Measurements from ENCODE around the gene SLC39A6.
"Not testable (repeated sequence)": the region's sequence is repeated elsewhere in the genome, so short reads cannot be mapped to it uniquely, and the experiment has no call there.

The SLC39A6 gene

GRCh38 chr18:36096955-36097354, 32.2 kb downstream of the SLC39A6 start:
- DNase-seq (ENCODE audit: low read depth) = no peak

DNA sequence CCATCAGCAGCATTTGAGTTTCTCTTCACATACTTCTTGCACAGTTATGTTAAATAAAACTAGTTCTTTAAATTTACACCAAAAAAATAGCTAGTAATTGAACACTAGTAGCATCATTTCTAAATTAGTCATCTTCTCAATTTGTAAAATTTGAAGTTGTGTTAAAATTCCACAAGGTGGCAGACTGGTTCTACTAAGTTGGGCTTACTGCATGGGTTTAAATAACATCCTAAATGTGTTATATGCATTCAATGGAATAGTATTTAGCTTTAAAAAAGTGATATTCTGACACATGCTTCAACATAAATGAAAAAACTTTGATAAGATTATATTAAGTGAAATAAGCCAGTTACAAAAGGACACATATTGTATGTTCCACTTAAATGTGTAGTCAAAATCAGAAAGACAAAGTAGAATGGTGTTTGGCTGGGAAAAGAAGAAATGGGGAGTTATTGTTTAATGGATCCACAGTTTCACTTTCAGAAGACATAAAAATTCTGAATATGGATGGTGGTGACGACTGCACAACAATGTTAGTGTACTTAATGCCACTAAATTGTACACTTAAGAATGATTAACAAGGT, 33.1 kb downstream of the SLC39A6 start:
- DNase-seq (ENCODE audit: low read depth) = no peak

- DNase-seq (ENCODE audit: low read depth) = no peak
These were observed 34.7 kb downstream of the SLC39A6 start for GRCh38 chr18:36094431-36094830.

DNA sequence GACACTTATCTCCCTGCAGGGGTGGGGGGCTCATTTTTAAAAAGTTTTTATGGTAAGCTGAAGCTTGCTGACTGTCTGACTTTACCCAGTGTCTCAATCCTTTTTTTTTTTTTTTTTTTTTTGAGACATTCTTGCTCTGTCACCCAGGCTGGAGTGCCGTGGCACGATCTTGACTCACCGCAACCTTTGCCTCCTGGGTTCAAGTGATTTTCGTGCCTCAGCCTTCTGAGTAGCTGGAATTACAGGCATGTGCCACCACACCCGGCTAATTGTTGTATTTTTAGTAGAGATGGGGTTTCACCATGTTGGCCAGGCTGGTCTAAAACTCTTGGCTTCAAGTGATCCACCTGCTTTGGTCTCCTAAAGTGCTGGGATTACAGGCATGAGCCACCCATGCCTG, 37.0 kb downstream of the SLC39A6 start:
- not testable (repeated sequence) for DNase-seq (ENCODE audit: low read depth)

GRCh38 chr18:36089001-36089400, 40.1 kb downstream of the SLC39A6 start:
- DNase-seq (ENCODE audit: low read depth) = no peak

- DNase-seq (ENCODE audit: low read depth) = no peak
These were observed 40.9 kb downstream of the SLC39A6 start for GRCh38 chr18:36088256-36088655.

DNA sequence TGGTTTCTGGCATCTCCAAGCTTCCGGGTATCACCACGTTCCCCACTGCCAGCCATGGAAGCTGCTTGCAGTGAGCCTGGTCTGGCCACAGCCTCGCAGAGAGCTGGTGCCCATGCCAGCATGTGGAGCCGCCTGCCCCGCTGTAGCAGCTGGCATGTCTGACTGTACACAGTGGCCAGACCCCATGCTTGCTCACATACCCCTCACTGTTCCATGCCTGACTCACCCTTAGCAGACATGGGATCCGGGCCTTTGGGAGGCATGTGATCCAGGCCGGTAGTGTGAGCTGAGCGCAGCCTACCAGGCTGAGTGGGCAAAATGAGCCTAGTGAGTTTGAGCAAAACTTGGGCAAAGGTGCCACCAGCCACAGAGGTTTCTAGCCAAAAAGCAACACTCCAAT, 43.0 kb downstream of the SLC39A6 start:
- no peak for DNase-seq (ENCODE audit: low read depth)

DNA sequence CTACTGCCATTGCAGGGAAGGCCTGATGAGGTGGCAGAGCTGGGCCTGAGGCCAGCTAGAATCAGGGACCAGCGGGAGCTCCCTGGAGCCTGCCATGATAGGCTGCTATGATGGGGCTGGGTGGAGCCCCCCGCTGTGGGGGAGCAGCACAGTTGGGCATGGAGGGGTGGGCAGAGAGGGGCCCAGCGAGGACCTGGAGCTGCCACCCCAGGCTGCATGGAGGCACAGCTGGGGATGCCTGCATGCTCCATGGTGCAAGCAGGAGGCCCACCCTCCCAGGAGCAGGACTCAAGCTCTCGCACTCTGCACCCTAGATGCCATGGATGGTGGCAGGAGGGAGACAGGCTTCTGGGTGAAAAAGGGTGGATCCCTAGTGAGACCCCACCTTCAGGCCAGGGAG, 43.9 kb downstream of the SLC39A6 start:
- no peak for DNase-seq (ENCODE audit: low read depth)

GRCh38 chr18:36083729-36084128, 45.4 kb downstream of the SLC39A6 start:
- DNase-seq (ENCODE audit: low read depth) = no peak

- not testable (repeated sequence) for DNase-seq (ENCODE audit: low read depth)
These were observed 48.0 kb downstream of the SLC39A6 start for GRCh38 chr18:36081118-36081517.

GRCh38 chr18:36078751-36079529, 50.2 kb downstream of the SLC39A6 start:
- DNase-seq (ENCODE audit: low read depth) = no peak

DNA sequence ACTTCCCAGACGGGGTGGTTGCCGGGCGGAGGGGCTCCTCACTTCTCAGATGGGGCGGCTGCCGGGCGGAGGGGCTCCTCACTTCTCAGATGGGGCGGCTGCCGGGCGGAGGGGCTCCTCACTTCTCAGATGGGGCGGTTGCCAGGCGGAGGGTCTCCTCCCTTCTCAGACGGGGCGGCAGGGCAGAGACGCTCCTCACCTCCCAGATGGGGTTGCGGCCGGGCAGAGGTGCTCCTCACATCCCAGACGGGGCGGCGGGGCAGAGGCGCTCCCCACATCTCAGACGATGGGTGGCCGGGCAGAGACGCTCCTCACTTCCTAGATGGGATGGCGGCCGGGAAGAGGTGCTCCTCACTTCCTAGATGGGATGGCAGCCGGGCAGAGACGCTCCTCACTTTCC, 51.4 kb downstream of the SLC39A6 start:
- DNase-seq (ENCODE audit: low read depth) = not testable (repeated sequence)

GRCh38 chr18:36075862-36076587, 53.1 kb downstream of the SLC39A6 start:
- DNase-seq (ENCODE audit: low read depth) = no peak

GRCh38 chr18:36074435-36074834, 54.7 kb downstream of the SLC39A6 start:
- no peak for DNase-seq (ENCODE audit: low read depth)

- no peak for DNase-seq (ENCODE audit: low read depth)
These were observed 55.5 kb downstream of the SLC39A6 start for GRCh38 chr18:36073676-36074075.

DNA sequence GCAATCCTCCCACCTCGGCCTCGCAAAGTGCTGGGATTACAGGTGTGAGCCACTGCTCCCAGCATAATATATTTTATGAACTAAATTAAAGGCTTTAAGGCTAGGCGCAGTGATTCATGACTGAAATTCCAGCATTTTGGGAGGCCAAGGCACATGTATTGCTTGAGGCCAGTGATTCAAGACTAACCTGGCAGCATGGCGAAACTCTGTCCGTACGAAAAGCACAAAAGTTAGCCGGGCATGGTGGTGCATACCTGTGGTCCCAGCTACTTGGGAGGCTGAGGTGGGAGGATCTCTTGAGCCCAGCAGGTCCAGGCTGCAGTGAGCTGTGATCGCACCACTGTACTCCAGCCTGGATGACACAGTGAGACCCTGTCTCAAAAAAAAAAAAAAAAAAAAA, 56.7 kb downstream of the SLC39A6 start:
- DNase-seq (ENCODE audit: low read depth) = not testable (repeated sequence)

- DNase-seq (ENCODE audit: low read depth) = peak; percentile 97
These were observed 61.8 kb downstream of the SLC39A6 start, which contains the start of gene RPRD1A for GRCh38 chr18:36067055-36067957. Gene RPRD1A, minus strand, starts transcription at chr18:36067559. Its CDS starts 155 bp downstream, at chr18:36067404.

DNA sequence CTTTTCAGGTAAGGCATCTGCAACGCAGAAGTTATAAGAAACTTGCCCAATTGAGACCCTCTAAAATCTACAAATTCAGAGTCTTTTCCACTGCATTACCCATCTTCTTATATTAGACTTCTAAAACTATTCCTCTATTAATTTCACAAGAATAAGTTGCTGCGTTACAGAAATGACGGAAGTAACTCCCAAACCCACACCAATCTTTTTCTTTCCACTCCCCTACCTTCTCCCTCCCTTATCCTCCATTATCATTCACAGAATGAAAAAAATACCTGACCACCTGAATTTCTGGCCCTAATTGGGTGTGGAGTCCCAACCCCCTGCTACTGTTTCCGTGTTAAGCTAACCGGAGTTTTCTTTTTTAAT, 62.5 kb downstream of the SLC39A6 start:
- no peak for DNase-seq (ENCODE audit: low read depth)

- no peak for DNase-seq (ENCODE audit: low read depth)
These were observed 63.1 kb downstream of the SLC39A6 start for GRCh38 chr18:36066001-36066400.

- DNase-seq (ENCODE audit: low read depth) = not testable (repeated sequence)
These were observed 64.4 kb downstream of the SLC39A6 start for GRCh38 chr18:36064809-36065079.

DNA sequence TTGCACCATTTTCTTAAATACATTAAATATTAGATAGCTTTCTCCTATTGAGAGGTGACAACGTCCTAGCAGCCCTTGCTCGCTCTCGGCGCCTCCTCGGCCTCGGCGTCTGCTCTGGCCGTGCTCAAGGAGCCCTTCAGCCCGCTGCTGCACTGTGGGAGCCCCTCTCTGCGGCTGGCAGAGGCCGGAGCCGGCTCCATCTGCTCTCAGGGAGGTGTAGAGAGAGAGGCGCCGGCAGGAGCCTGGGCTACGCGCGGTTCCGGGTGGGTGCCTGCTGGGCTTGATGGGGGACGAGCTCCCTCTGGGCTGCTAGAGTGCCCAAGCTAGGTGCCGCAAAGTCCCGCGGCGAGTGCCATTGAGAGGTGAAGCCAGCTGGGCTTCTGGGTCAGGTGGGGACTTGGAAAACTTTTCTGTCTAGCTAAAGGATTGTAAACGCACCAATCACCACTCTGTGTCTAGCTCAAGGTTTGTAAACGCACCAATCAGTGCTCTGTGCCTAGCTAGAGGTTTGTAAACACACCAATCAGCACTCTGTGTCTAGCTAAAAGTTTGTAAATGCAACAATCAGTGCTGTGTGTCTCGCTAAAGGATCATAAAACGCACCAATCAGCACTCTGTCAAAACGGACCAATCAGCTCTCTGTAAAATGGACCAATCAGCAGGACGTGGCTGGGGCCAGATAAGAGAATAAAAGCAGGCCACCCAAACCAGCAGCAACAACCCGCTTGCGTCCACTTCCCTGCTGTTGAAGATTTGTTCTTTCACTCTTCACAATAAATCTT, 64.9 kb downstream of the SLC39A6 start:
- DNase-seq (ENCODE audit: low read depth) = no peak

All from stimulated activated CD4-positive, alpha-beta T cell treated with anti-CD3 and anti-CD28 coated beads, Interleukin-2, amount 100 ng/mL, for 4 hours (primary cell).